IMR-90 (cell line): ENCODE data around the gene PAX8. TPM values are rescaled to one million over a fixed set of nuclear protein-coding genes. Genes with fewer than 3 reads are reported as not detected.

Experiments
- ATAC-seq: fragments of 200-7000 bp; cut with Tn5 transposase; 2 replicates; pipeline ENCODE4 v1.9.1; 2020; ENCODE audit warnings: low read depth, mild to moderate bottlenecking, moderate library complexity
- BruUV-seq: library from RNA; stranded (reverse); fragments of 400-500 nt; replicated peaks from 2 replicates; lab custom pipeline; 2021; lab: Mats Ljungman, UMichigan
- CTCF ChIA-PET: fragments of 300-600 bp; formaldehyde crosslinking; extraction: SDS; loops from one replicate; lab custom pipeline; 2021; ENCODE audit warnings: antibody characterized with exemption; lab: Yijun Ruan, JAX
- POLR2A ChIA-PET: fragments of 300-600 bp; sonication (Branson Sonifier 250); formaldehyde crosslinking; loops from one replicate; lab custom pipeline; 2022; ENCODE audit warnings: antibody characterized with exemption; ENCODE audit not compliant: unreplicated experiment; lab: Charles Lee
- DNase-seq: peaks from one replicate; pipeline ENCODE4 v3.0.0; 2013
- H2AFZ ChIP-seq: replicated peaks from 2 replicates; pipeline ENCODE3; 2013; ENCODE audit warnings: low read length, mild to moderate bottlenecking; ENCODE audit not compliant: poor library complexity
- H2AK5ac ChIP-seq: 2 replicates; pipeline ENCODE4 v1.6.1; 2013; ENCODE audit warnings: low read depth, low read length, inconsistent platforms
- H2AK9ac ChIP-seq: replicated peaks from 2 replicates; pipeline ENCODE3; 2013; ENCODE audit warnings: mild to moderate bottlenecking, low read depth, low read length, moderate library complexity; ENCODE audit not compliant: poor library complexity
- H2BK120ac ChIP-seq: 2 replicates; pipeline ENCODE4 v1.6.1; 2013; ENCODE audit warnings: low read depth, low read length, inconsistent platforms
- H2BK15ac ChIP-seq: 3 replicates; pipeline ENCODE4 v1.6.1; 2013; ENCODE audit warnings: low read depth, low read length, inconsistent platforms
- H2BK20ac ChIP-seq: 2 replicates; pipeline ENCODE4 v1.6.1; 2013; ENCODE audit warnings: low read depth, mild to moderate bottlenecking, inconsistent platforms, low read length, moderate library complexity
- H2BK5ac ChIP-seq: 2 replicates; pipeline ENCODE4 v1.6.1; 2013; ENCODE audit warnings: mild to moderate bottlenecking, low read depth, low read length, inconsistent platforms; ENCODE audit not compliant: poor library complexity, severe bottlenecking
- H3K14ac ChIP-seq: replicated peaks from 2 replicates; pipeline ENCODE4 v1.6.1; 2013; ENCODE audit warnings: low read depth, low read length, inconsistent platforms
- H3K18ac ChIP-seq: 2 replicates; pipeline ENCODE4 v1.6.1; 2013; ENCODE audit warnings: low read depth, low read length, control low read depth
- H3K23ac ChIP-seq: 2 replicates; pipeline ENCODE4 v1.6.1; 2013; ENCODE audit warnings: low read depth, low read length, inconsistent platforms
- H3K27ac ChIP-seq: 2 replicates; pipeline ENCODE4 v1.5.1; 2013; ENCODE audit warnings: mild to moderate bottlenecking, control low read depth, low read length; ENCODE audit not compliant: insufficient read depth
- H3K27me3 ChIP-seq: 2 replicates; pipeline ENCODE4 v1.6.1; 2013; ENCODE audit warnings: low read length; ENCODE audit not compliant: control insufficient read depth, insufficient read depth
- H3K36me3 ChIP-seq: 2 replicates; pipeline ENCODE4 v1.6.1; 2013; ENCODE audit warnings: low read length, mixed read lengths; ENCODE audit not compliant: control insufficient read depth, insufficient read depth
- H3K4ac ChIP-seq: 2 replicates; pipeline ENCODE4 v1.6.1; 2013; ENCODE audit warnings: low read depth, low read length, inconsistent platforms
- H3K4me1 ChIP-seq: 2 replicates; pipeline ENCODE4 v1.6.1; 2013; ENCODE audit warnings: low read length, mixed read lengths; ENCODE audit not compliant: control insufficient read depth, insufficient read depth
- H3K4me2 ChIP-seq: 2 replicates; pipeline ENCODE4 v1.6.1; 2013; ENCODE audit warnings: low read depth, mild to moderate bottlenecking, control low read depth, low read length, moderate library complexity
- H3K4me3 ChIP-seq: 2 replicates; pipeline ENCODE4 v1.5.1; 2013; ENCODE audit warnings: low read depth, mild to moderate bottlenecking, control low read depth, low read length, moderate library complexity; ENCODE audit not compliant: insufficient read depth
- H3K56ac ChIP-seq: 2 replicates; pipeline ENCODE4 v1.6.1; 2013; ENCODE audit warnings: low read length, inconsistent platforms; ENCODE audit not compliant: insufficient read depth; ENCODE audit errors: extremely low read depth
- H3K79me1 ChIP-seq, 2 experiments: 2 replicates each; pipeline ENCODE4 v1.6.1; 2013; ENCODE audit warnings: low read length in 2 of 2, inconsistent platforms in 1 of 2, low read depth in 1 of 2
- H3K9ac ChIP-seq: 2 replicates; pipeline ENCODE4 v1.6.1; 2013; ENCODE audit warnings: low read depth, low read length, control low read depth
- H3K9me1 ChIP-seq: 2 replicates; pipeline ENCODE4 v1.6.1; 2013; ENCODE audit warnings: low read length, inconsistent platforms; ENCODE audit not compliant: insufficient read depth
- H3K9me3 ChIP-seq: 2 replicates; pipeline ENCODE4 v1.6.1; 2013; ENCODE audit warnings: low read length; ENCODE audit not compliant: control insufficient read depth, insufficient read depth
- H4K20me1 ChIP-seq: 2 replicates; pipeline ENCODE4 v1.6.1; 2013; ENCODE audit warnings: low read length, inconsistent platforms; ENCODE audit not compliant: insufficient read depth
- H4K5ac ChIP-seq: 2 replicates; pipeline ENCODE4 v1.6.1; 2013; ENCODE audit warnings: mild to moderate bottlenecking, low read depth, low read length, control low read depth
- H4K8ac ChIP-seq, 2 experiments: 2 replicates each; pipeline ENCODE4 v1.6.1; 2013; ENCODE audit warnings: low read depth in 2 of 2, low read length in 2 of 2, control low read depth in 1 of 2, inconsistent platforms in 1 of 2
- H4K91ac ChIP-seq: 2 replicates; pipeline ENCODE4 v1.6.1; 2013; ENCODE audit warnings: low read depth, low read length, inconsistent platforms; ENCODE audit not compliant: insufficient read depth
- BHLHE40 ChIP-seq: fragments of 150-350 bp; IDR thresholded peaks from 2 replicates; pipeline ENCODE4 v1.6.1; 2016; ENCODE audit warnings: mild to moderate bottlenecking, low read depth, low read length
- CEBPB ChIP-seq: IDR thresholded peaks from 2 replicates; pipeline ENCODE4 v1.6.1; 2012; ENCODE audit warnings: low read depth, low read length, improper control_type of control experiment
- CHD1 ChIP-seq: IDR thresholded peaks from 2 replicates; pipeline ENCODE4 v1.6.1; 2012; ENCODE audit warnings: low read depth, low read length, improper control_type of control experiment
- FOS ChIP-seq: fragments of 150-350 bp; IDR thresholded peaks from 2 replicates; pipeline ENCODE4 v1.6.1; 2016; ENCODE audit warnings: low read depth, low read length
- MAFK ChIP-seq: IDR thresholded peaks from 2 replicates; pipeline ENCODE4 v1.6.1; 2012; ENCODE audit warnings: low read depth, low read length, improper control_type of control experiment
- MAZ ChIP-seq: IDR thresholded peaks from 2 replicates; pipeline ENCODE4 v1.6.1; 2012; ENCODE audit warnings: low read depth, mild to moderate bottlenecking, low read length, improper control_type of control experiment, moderate library complexity, borderline replicate concordance
- MXI1 ChIP-seq: IDR thresholded peaks from 2 replicates; pipeline ENCODE4 v1.6.1; 2012; ENCODE audit warnings: low read depth, mild to moderate bottlenecking, low read length, moderate library complexity, borderline replicate concordance
- NFE2L2 ChIP-seq: fragments of 150-350 bp; IDR thresholded peaks from 2 replicates; pipeline ENCODE4 v1.6.1; 2016; ENCODE audit warnings: low read depth, mild to moderate bottlenecking, low read length
- POLR2A ChIP-seq: IDR thresholded peaks from 2 replicates; pipeline ENCODE4 v1.6.1; 2012; ENCODE audit warnings: mild to moderate bottlenecking, low read depth, low read length
- RAD21 ChIP-seq: IDR thresholded peaks from 2 replicates; pipeline ENCODE4 v1.6.1; 2012; ENCODE audit warnings: low read length, improper control_type of control experiment
- RCOR1 ChIP-seq: IDR thresholded peaks from 2 replicates; pipeline ENCODE4 v1.6.1; 2012; ENCODE audit warnings: mild to moderate bottlenecking, low read length, improper control_type of control experiment; ENCODE audit not compliant: insufficient replicate concordance
- RFX5 ChIP-seq: IDR thresholded peaks from 2 replicates; pipeline ENCODE4 v1.8.0; 2012; ENCODE audit warnings: low read depth, mild to moderate bottlenecking, low read length, moderate library complexity
- SMC3 ChIP-seq: fragments of 150-350 bp; IDR thresholded peaks from 2 replicates; pipeline ENCODE4 v1.6.1; 2016; ENCODE audit warnings: low read depth, mild to moderate bottlenecking, antibody characterized with exemption, low read length, moderate library complexity
- WGBS, 2 experiments: methylation state at CpG; one replicate each; pipeline versions ENCODE4 v1.1.5 to v1.1.7; 2013; ENCODE audit warnings: missing lambda C conversion rate in 2 of 2; ENCODE audit not compliant: insufficient read length in 1 of 2; ENCODE audit errors: extremely low coverage in 2 of 2; 5-methylcytosine and 5-hydroxymethylcytosine counted together
- dilution Hi-C: fragments of 300-500 bp; cut with HindIII; formaldehyde crosslinking; loops from one replicate; pipeline ENCODE4 v1.14.3; 2018; ENCODE audit warnings: low sequenced_read_pairs; ENCODE audit not compliant: unreplicated experiment
- in situ Hi-C: fragments of 300-500 bp; cut with MboI; formaldehyde crosslinking; loops from 3 replicates; pipeline ENCODE4 v1.14.3; 2019; ENCODE audit warnings: low sequenced_read_pairs, inconsistent platforms, mixed read lengths
- intact Hi-C: fragments of 100-400 bp; cut with micrococcal nuclease; formaldehyde crosslinking; loops from 2 replicates; pipeline ENCODE4 v1.10.0; 2022
- polyA plus RNA-seq, 3 experiments: library from polyadenylated mRNA; depleted of rRNA; stranded (reverse); fragments of >200 nt; gene quantifications; 2 replicates each; pipeline ENCODE4 v1.2.3, GENCODE V29; 2012; ENCODE audit warnings: low replicate concordance in 1 of 3
- total RNA-seq: library from RNA; depleted of rRNA; stranded (reverse); fragments of >200 nt; gene quantifications from 2 replicates; pipeline ENCODE4 v1.2.3, GENCODE V29; 2012
- TF ChIP-seq, protein P1 (sequence below): fragments of 150-350 bp; IDR thresholded peaks from 2 replicates; pipeline ENCODE4 v1.6.1; 2016; ENCODE audit warnings: low read depth, mild to moderate bottlenecking, low read length, moderate library complexity, borderline replicate concordance
- TF ChIP-seq, protein P2 (sequence below): fragments of 150-350 bp; IDR thresholded peaks from 2 replicates; pipeline ENCODE4 v1.6.1; 2017; ENCODE audit warnings: mild to moderate bottlenecking, antibody characterized with exemption, low read length, low read depth

PAX8 gene
- total and polyA plus RNA-seq, 2 of the 4 experiments (the other 2 are of a cell fraction): 0.18 to 1.5 TPM

DNA sequence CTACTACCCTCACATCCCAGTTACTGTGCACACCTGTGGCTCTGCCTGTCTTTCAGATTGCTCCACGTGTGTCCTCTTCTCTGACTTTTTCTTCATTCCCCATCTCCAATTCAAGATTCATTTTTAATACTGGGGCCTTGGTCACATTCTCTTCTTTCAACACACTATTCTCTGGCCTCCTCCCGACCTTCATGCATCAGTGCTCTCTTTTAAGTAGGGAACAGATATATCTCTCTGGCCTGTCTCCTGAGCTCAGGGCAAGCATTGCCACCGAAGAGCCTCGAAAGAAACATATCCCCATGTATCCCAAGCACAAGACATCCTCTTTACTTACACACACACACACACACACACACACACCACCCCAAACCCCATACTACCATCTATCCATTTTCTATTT, 21.6 kb upstream of the PAX8 start:
- Histone ChIP-seq H3K4me3 (no peak overlapping the region), H3K14ac (no peak overlapping the region), H3K18ac (no peak overlapping the region), H2AK5ac (no peak overlapping the region), H2BK120ac (no peak overlapping the region), H3K9me1 (no peaks in the 10 kb centered on the region), H3K9me3 (no peaks in the 10 kb centered on the region), H4K20me1 (no peaks in the 10 kb centered on the region), H3K9ac (no peak overlapping the region), H4K8ac (no peak overlapping the region), H2AK9ac (no peak overlapping the region), H2BK15ac (no peak overlapping the region), H3K79me1 (no peaks in the 10 kb centered on the region), H4K91ac (no peak overlapping the region), H2BK20ac (no peak overlapping the region), H3K27me3 (peaks cover 14% of the 10 kb centered on the region), H2AFZ (no peak overlapping the region), H3K36me3 (no peaks in the 10 kb centered on the region), H3K4ac (no peak overlapping the region), H4K5ac (no peak overlapping the region), H3K4me2 (no peak overlapping the region), H2BK5ac (no peak overlapping the region), H3K56ac (no peak overlapping the region), H3K23ac (no peak overlapping the region), H3K27ac (no peak overlapping the region), H3K4me1 (no peaks in the 10 kb centered on the region)
- TF ChIP-seq, protein P1, sequence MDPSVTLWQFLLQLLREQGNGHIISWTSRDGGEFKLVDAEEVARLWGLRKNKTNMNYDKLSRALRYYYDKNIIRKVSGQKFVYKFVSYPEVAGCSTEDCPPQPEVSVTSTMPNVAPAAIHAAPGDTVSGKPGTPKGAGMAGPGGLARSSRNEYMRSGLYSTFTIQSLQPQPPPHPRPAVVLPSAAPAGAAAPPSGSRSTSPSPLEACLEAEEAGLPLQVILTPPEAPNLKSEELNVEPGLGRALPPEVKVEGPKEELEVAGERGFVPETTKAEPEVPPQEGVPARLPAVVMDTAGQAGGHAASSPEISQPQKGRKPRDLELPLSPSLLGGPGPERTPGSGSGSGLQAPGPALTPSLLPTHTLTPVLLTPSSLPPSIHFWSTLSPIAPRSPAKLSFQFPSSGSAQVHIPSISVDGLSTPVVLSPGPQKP: no peak
- TF ChIP-seq SMC3 (no peak), FOS (no peak), CHD1 (no peak), NFE2L2 (no peak), BHLHE40 (no peak), MAZ (no peak), RCOR1 (no peak), POLR2A (no peak), RFX5 (no peak), MAFK (no peak), CEBPB (no peak), RAD21 (no peak), MXI1 (no peak)
- TF ChIP-seq, protein P2, sequence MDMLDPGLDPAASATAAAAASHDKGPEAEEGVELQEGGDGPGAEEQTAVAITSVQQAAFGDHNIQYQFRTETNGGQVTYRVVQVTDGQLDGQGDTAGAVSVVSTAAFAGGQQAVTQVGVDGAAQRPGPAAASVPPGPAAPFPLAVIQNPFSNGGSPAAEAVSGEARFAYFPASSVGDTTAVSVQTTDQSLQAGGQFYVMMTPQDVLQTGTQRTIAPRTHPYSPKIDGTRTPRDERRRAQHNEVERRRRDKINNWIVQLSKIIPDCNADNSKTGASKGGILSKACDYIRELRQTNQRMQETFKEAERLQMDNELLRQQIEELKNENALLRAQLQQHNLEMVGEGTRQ: no peak
- in situ Hi-C loops: no loop called here
- ATAC-seq (no peak), DNase-seq (no peak)
- BruUV-seq: no TSS peak
- intact Hi-C loops: no loop called here
- ChIA-PET POLR2A (no interaction called here), CTCF (no interaction called here)
- WGBS, 2 experiments: 50% methylated on average over 1 of the region's 4 CpGs; no CpG with 5 or more reads in 1 of the 2 experiments
- dilution Hi-C loops: no loop called here
